ENCODE results near the gene PPP1R14B.

The PPP1R14B gene

GRCh38 chr11:64262271-64263002, 15.7 kb upstream of the PPP1R14B start:
- in situ Hi-C loops (cut with HindIII; ENCODE audit: low pct_unique_long_range_greater_than_20kb, low sequenced_read_pairs), result no loop called here
- DNase-seq (ENCODE audit: low read depth in 1 of 2, low spot score in 1 of 2), result no peak
- no peak for TF ChIP-seq JUND (IDR thresholded peaks at IDR 0.05; ENCODE audit: low read depth)

- TF ChIP-seq JUND (IDR thresholded peaks at IDR 0.05; ENCODE audit: low read depth), result no peak
- in situ Hi-C loops (cut with HindIII; ENCODE audit: low pct_unique_long_range_greater_than_20kb, low sequenced_read_pairs), result no loop called here
- DNase-seq (ENCODE audit: low read depth in 1 of 2, low spot score in 1 of 2), result no peak
Measured at GRCh38 chr11:64261556-64262080, 14.9 kb upstream of the PPP1R14B start.

- no peak for TF ChIP-seq JUND (IDR thresholded peaks at IDR 0.05; ENCODE audit: low read depth)
- no peak for DNase-seq (ENCODE audit: low read depth in 1 of 2, low spot score in 1 of 2)
- in situ Hi-C loops (cut with HindIII; ENCODE audit: low pct_unique_long_range_greater_than_20kb, low sequenced_read_pairs), result no loop called here
Measured at GRCh38 chr11:64260147-64260708, 13.5 kb upstream of the PPP1R14B start.

- no peak for TF ChIP-seq JUND (IDR thresholded peaks at IDR 0.05; ENCODE audit: low read depth)
- in situ Hi-C loops (cut with HindIII; ENCODE audit: low pct_unique_long_range_greater_than_20kb, low sequenced_read_pairs), result no loop called here
- DNase-seq (ENCODE audit: low read depth in 1 of 2, low spot score in 1 of 2), result no peak
Measured at GRCh38 chr11:64259533-64260067, 12.9 kb upstream of the PPP1R14B start.

GRCh38 chr11:64258946-64259532, 12.3 kb upstream of the PPP1R14B start:
- in situ Hi-C loops (cut with HindIII; ENCODE audit: low pct_unique_long_range_greater_than_20kb, low sequenced_read_pairs), result no loop called here
- no peak for TF ChIP-seq JUND (IDR thresholded peaks at IDR 0.05; ENCODE audit: low read depth)
- no peak for DNase-seq (ENCODE audit: low read depth in 1 of 2, low spot score in 1 of 2)

- in situ Hi-C loops (cut with HindIII; ENCODE audit: low pct_unique_long_range_greater_than_20kb, low sequenced_read_pairs), result no loop called here
- TF ChIP-seq JUND (IDR thresholded peaks at IDR 0.05; ENCODE audit: low read depth), result no peak
- DNase-seq (ENCODE audit: low read depth in 1 of 2, low spot score in 1 of 2), result no peak
Measured at GRCh38 chr11:64258356-64258755, 11.6 kb upstream of the PPP1R14B start.

GRCh38 chr11:64256300-64256699, 9.6 kb upstream of the PPP1R14B start:
- in situ Hi-C loops (cut with HindIII; ENCODE audit: low pct_unique_long_range_greater_than_20kb, low sequenced_read_pairs), result no loop called here
- DNase-seq (ENCODE audit: low read depth in 1 of 2, low spot score in 1 of 2), result no peak
- TF ChIP-seq JUND (IDR thresholded peaks at IDR 0.05; ENCODE audit: low read depth), result no peak

GRCh38 chr11:64255135-64256128, 8.7 kb upstream of the PPP1R14B start:
- no peak for TF ChIP-seq JUND (IDR thresholded peaks at IDR 0.05; ENCODE audit: low read depth)
- no peak for DNase-seq (ENCODE audit: low read depth in 1 of 2, low spot score in 1 of 2)
- in situ Hi-C loops (cut with HindIII; ENCODE audit: low pct_unique_long_range_greater_than_20kb, low sequenced_read_pairs), result no loop called here

- in situ Hi-C loops (cut with HindIII; ENCODE audit: low pct_unique_long_range_greater_than_20kb, low sequenced_read_pairs), result no loop called here
Measured at GRCh38 chr11:64254326-64254725, 7.6 kb upstream of the PPP1R14B start.

GRCh38 chr11:64253481-64253880, 6.7 kb upstream of the PPP1R14B start:
- in situ Hi-C loops (cut with HindIII; ENCODE audit: low pct_unique_long_range_greater_than_20kb, low sequenced_read_pairs), result no loop called here
- DNase-seq (ENCODE audit: low read depth in 1 of 2, low spot score in 1 of 2), result no peak
- TF ChIP-seq JUND (IDR thresholded peaks at IDR 0.05; ENCODE audit: low read depth), result no peak

More at GRCh38 chr11:64254326-64254725, 7.6 kb upstream of the PPP1R14B start:
- no peak for TF ChIP-seq JUND (IDR thresholded peaks at IDR 0.05; ENCODE audit: low read depth)
- no peak for DNase-seq (ENCODE audit: low read depth in 1 of 2, low spot score in 1 of 2)

- in situ Hi-C loops (cut with HindIII; ENCODE audit: low pct_unique_long_range_greater_than_20kb, low sequenced_read_pairs), result no loop called here
- no peak for TF ChIP-seq JUND (IDR thresholded peaks at IDR 0.05; ENCODE audit: low read depth)
- no peak for DNase-seq (ENCODE audit: low read depth in 1 of 2, low spot score in 1 of 2)
Measured at GRCh38 chr11:64253043-64253442, 6.3 kb upstream of the PPP1R14B start.
